ENCODE data around the gene AMER2.

AMER2 gene

DNA sequence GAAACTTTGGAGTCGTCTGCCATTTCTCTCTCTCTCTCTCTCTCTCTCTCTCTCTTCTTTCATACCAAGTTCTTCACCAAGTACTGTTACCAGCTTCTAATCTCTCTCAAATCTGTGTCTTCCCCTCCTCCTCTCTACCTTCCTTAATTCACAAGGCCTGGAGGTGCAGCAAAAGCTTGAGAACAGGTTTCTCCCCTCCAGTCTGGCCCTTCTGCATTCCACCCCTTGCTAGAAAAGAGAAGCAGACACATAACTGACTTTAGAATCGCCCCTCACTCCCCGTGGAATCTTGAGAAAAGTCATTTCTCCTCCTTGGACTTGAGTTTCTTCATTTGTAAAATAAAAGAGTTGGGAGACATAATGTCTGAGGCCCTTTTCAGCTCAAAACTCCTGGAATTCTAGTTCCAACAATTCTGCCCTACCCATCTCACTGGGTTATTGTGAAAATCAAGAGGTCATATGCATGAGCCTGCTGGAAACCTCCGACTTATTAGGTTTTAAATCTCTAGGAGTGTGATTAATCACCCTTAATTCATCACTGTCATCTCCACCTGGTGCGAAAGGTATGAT lies 20.4 kb downstream of the AMER2 start:
- no peak for DNase-seq (ENCODE audit: low read depth)

- DNase-seq (ENCODE audit: low read depth): no peak
Observed at GRCh38 chr13:25149711-25150110, 22.4 kb downstream of the AMER2 start.

- DNase-seq (ENCODE audit: low read depth): no peak
Observed at GRCh38 chr13:25148402-25148771, 23.7 kb downstream of the AMER2 start.

GRCh38 chr13:25147638-25148401 lies 24.3 kb downstream of the AMER2 start:
- no peak for DNase-seq (ENCODE audit: low read depth)

DNA sequence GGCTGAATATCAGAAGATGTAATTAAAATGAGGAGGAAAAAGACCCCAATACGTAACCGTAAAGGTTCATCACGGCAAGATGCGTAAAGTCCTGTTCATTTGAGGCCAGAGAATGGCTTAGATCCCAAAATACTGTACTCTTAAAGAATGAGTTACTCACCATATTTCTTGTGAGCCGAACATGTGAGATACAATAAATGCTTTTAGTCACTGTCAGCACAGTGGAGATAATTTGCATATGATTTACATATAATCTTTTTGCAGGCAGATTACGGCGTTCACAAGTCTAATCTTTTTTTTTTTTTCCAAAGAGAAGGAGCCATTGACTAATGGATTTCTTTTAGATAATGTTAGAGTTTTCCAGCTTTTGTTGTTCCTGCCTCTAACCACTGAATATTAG lies 28.4 kb downstream of the AMER2 start:
- no peak for DNase-seq (ENCODE audit: low read depth)

- DNase-seq (ENCODE audit: low read depth): no peak
Observed at GRCh38 chr13:25141042-25141441, 31.0 kb downstream of the AMER2 start.

DNA sequence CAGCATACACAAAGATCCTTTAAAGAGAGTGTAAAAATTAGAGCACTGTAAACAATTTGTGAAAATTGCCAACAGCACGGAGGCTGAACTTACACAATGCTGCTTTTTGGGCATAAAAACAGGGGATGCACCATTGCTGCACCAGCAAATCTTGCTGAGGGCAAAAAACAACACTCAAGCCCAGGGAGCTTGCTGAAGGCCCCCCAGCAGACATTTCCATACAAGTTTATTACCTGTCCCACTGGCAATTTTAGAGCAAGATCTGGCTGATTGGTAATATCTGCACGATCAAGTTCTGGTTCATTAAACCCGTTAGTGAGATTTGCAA lies 34.3 kb downstream of the AMER2 start:
- no peak for DNase-seq (ENCODE audit: low read depth)

GRCh38 chr13:25136880-25137787 lies 35.0 kb downstream of the AMER2 start:
- DNase-seq (ENCODE audit: low read depth): no peak

DNA sequence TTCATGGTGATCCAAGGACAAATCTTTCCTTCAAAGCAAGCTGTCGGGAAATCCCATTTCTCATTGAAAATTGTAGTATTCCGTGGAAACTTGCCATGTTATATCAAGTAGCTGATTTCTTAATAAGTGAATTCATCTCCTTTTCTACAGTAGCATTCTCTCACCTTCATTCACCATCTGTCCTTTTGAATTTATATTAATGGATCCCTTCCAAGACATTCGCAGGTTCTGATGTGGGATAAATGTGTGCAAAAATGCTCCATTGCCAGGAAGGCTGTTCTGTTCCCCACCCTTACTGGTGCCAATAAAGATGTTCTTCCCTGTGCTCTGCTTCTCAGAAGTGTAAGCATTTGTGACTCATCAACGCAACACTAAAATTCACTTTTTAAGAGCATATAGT lies 36.2 kb downstream of the AMER2 start:
- no peak for DNase-seq (ENCODE audit: low read depth)

DNA sequence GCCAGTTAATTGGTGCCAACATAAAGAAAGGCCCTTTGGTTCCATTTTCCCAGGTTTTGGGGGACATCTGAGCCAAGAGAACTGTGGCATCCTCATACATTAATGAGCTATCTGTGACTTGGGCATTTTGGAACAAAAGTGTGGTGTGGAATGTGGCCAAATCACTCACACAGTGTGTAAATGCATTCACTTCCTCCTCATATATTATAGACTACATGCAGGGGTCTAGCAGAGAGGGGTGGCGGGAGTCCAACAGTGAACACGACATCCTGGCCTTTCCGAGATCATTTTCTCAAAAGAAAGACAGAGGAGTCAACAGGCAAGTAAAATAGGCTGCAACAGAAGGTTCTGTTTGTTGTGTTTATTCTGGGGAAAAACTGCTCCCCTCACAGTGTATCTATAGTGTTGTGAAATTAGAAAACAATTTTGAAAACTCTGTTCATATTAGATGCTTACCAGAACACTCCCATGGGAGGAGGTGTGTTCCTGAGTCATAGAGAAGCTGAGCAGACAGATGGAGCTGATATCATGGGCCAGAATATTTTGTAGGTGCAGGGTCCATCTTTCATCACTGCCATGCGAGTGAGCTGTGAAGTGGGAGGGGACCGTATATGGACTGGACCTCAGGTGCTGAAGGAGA lies 39.2 kb downstream of the AMER2 start:
- DNase-seq (ENCODE audit: low read depth): no peak

- DNase-seq (ENCODE audit: low read depth): no peak
Observed at GRCh38 chr13:25131881-25132420, 40.1 kb downstream of the AMER2 start.

- no peak for DNase-seq (ENCODE audit: low read depth)
Observed at GRCh38 chr13:25130944-25131343, 41.1 kb downstream of the AMER2 start.

GRCh38 chr13:25118378-25118905 lies 53.6 kb downstream of the AMER2 start:
- no peak for DNase-seq (ENCODE audit: low read depth)

- no peak for DNase-seq (ENCODE audit: low read depth)
Observed at GRCh38 chr13:25117312-25117711, 54.8 kb downstream of the AMER2 start.

GRCh38 chr13:25116044-25116443 lies 56.0 kb downstream of the AMER2 start:
- DNase-seq (ENCODE audit: low read depth): no peak

- peak; percentile 71 for DNase-seq (ENCODE audit: low read depth)
Observed at GRCh38 chr13:25114220-25114619, 57.9 kb downstream of the AMER2 start.

DNA sequence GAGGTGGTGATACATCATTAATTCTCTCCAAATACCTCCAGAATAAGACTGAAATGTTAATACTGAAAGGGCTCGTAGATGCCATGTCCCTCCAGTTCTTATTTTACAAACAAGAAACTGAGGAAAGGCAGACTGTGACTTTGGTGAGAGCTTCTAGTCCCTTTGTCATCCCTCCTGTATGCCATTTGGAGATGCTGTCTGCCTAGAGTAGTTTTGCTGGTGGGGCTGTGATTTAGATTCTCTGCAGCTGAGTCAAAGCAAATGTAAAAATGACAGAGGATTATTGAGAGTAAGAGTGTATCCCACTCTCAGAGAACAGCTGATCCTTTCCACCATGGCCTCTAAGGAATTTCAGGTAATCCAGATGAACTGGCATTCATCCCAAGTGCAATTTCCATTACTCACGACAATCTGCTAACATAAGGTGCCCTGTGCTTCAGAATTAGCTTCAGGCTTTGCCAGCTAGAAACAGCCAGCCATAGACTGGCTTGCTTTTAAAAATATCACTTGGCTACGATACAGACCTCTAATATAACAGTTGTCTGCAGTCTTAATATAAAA lies 59.3 kb downstream of the AMER2 start:
- DNase-seq (ENCODE audit: low read depth): no peak

Measured in iris pigment epithelial cell (primary cell).